Gastroesophageal sphincter (tissue), 4 donors: Measurements from ENCODE around the gene RIC1. TPM values are rescaled to one million over a fixed set of nuclear protein-coding genes. Genes with fewer than 3 reads are reported as not detected.
A peak's percentile ranks its signal among the peaks of the same experiment; 100 is the strongest.
"Not testable (repeated sequence)": the region's sequence is repeated elsewhere in the genome, so short reads cannot be mapped to it uniquely, and the experiment has no call there.

Experiments used
- ATAC-seq: fragments of 150-250 bp; one replicate; pipeline ENCODE4 v1.9.1; 2016; ENCODE audit warnings: mild to moderate bottlenecking, moderate library complexity
- H3K27ac ChIP-seq, 4 donors: fragments of 200-600 bp; sonication (generic) in 3 of 4; 1 replicate in 3 of 4; 2 replicates in 1 of 4; pipeline ENCODE4 v1.5.1; 2016 to 2019
- H3K27me3 ChIP-seq: fragments of 200-600 bp; sonication (generic); one replicate; pipeline ENCODE4 v1.5.1; 2019
- H3K36me3 ChIP-seq, 2 donors: fragments of 200-600 bp; sonication (generic); one replicate each; pipeline ENCODE4 v1.5.1; 2019; ENCODE audit warnings: control low read depth in 1 of 2
- H3K4me1 ChIP-seq, 3 donors: fragments of 200-600 bp; sonication (generic); 1 replicate in 2 of 3; 2 replicates in 1 of 3; pipeline ENCODE4 v1.5.1; 2016 to 2019; ENCODE audit warnings: control low read depth in 2 of 3
- H3K4me3 ChIP-seq, 2 donors: fragments of 200-600 bp; sonication (generic); one replicate each; pipeline ENCODE4 v1.5.1; 2019; ENCODE audit warnings: mild to moderate bottlenecking in 1 of 2, moderate library complexity in 1 of 2
- H3K9me3 ChIP-seq, 3 donors: fragments of 200-600 bp; sonication (generic); one replicate each; pipeline ENCODE4 v1.5.1; 2017 to 2019; ENCODE audit warnings: control low read depth in 2 of 3
- CTCF ChIP-seq, 4 experiments: fragments of 200-600 bp in 2 of 4; fragments of 450-650 bp in 2 of 4; sonication (generic) in 1 of 4; IDR thresholded peaks; one replicate each; pipeline ENCODE4 v1.5.1; 2017 to 2019; ENCODE audit warnings: antibody characterized with exemption in 4 of 4, mild to moderate bottlenecking in 2 of 4, moderate library complexity in 2 of 4
- EP300 ChIP-seq: sonication (generic); formaldehyde crosslinking; IDR thresholded peaks from one replicate; pipeline ENCODE4 v1.6.1; 2017; ENCODE audit warnings: antibody characterized with exemption, mild to moderate bottlenecking
- POLR2A ChIP-seq, 2 donors: fragments of 450-650 bp; IDR thresholded peaks; one replicate each; pipeline ENCODE4 v1.6.1; 2017; ENCODE audit warnings: antibody characterized with exemption in 2 of 2, mild to moderate bottlenecking in 2 of 2, moderate library complexity in 1 of 2
- POLR2AphosphoS5 ChIP-seq: sonication (generic); formaldehyde crosslinking; IDR thresholded peaks from one replicate; pipeline ENCODE4 v1.6.1; 2017; ENCODE audit warnings: antibody characterized with exemption
- WGBS, 2 donors: methylation state at CpG; one replicate each; pipeline ENCODE4 v1.1.5; 2018; ENCODE audit warnings: low coverage in 1 of 2; 5-methylcytosine and 5-hydroxymethylcytosine counted together
- total RNA-seq, 4 donors: library from RNA; depleted of rRNA; stranded (reverse); fragments of >200 nt; gene quantifications; one replicate each; pipeline ENCODE4 v1.1.0, GENCODE V29; 2016

RIC1 gene
- total RNA-seq, 4 donors from 2014 or later: 39.2 to 60.5 (median 47.2) TPM

DNA sequence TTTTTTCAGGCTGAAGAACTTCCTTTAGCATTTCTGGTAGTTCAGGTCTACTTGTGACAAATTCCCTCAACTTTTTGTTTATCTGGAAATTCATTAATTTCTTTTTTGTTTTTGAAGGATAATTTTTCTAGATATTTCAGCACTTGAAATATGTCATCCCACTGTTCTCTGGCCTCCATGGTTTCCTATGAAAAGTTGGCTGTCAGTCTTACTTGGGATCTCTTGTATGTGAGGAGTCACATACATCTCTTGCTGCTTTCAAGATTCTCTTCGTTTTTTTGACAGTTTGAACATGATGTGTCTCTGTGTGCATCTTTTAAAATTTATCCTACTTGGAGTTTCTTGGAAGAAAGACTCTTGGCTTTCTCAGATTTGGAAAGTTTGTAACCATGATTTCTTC lies 79.5 kb downstream of the RIC1 start:
- Histone ChIP-seq H3K27me3 (no peaks in the 10 kb centered on the region), H3K4me3 (no peak overlapping the region), H3K36me3 (peaks cover 0 to 8% of the 10 kb centered on the region in 2 donors), H3K27ac (no peak overlapping the region), H3K4me1 (peaks cover 0 to 13% (median 0%) of the 10 kb centered on the region in 3 donors), H3K9me3 (peaks cover 0 to 14% (median 2%) of the 10 kb centered on the region in 3 donors)
- no peak for TF ChIP-seq EP300
- TF ChIP-seq POLR2A (IDR thresholded peaks at IDR 0.05): no peak
- no peak for TF ChIP-seq POLR2AphosphoS5
- no peak for TF ChIP-seq CTCF (IDR thresholded peaks at IDR 0.05)
- ATAC-seq: no peak
- WGBS, 2 donors: 100% methylated on average over 1 of the region's 1 CpG

DNA sequence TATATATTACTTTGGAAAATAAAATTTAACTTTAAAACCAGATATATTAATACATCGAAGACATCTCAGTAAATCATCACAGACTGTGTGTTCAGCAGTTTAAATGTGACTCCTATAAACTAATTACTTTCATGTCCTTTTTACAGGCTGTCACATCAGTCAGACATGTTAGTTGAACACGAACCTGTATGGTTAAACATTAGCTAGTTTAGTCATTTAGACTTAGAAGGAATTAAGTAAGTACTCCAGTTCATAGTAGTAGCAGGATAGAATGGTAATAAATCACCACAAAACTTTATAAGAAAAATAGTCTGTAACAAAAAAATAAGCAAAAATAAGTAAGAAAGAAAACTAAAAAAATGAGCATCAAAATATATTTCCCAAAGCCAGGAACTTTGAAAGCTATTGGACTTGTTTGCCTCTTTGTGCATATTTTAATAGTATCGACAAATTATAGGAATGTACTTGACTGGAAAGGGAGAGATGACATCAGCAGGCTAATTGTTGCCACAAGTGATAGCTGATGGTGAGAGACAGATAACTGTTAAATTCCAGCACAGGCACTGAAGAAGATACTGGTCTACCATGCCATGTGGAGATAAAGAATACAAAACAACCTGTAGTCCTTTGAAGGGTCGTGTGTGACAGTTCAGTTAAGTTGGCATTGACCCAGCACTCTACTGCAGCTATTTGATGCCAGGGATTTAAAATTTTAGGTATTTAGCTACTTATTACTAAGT lies 83.9 kb downstream of the RIC1 start:
- 56 to 63% methylated on average over 3 to 4 of the region's 4 CpGs for WGBS, 2 donors

GRCh38 chr9:5714501-5715401 lies 85.8 kb downstream of the RIC1 start:
- ATAC-seq: no peak
- peaks cover 0 to 35% of the 10 kb centered on the region in 2 donors for H3K36me3 ChIP-seq

More for the DNA sequence above, 83.9 kb downstream of the RIC1 start:
- no peaks in the 10 kb centered on the region for H3K27me3 ChIP-seq
- TF ChIP-seq POLR2A (IDR thresholded peaks at IDR 0.05): no peak
- TF ChIP-seq POLR2AphosphoS5: no peak
- no peak for TF ChIP-seq CTCF (IDR thresholded peaks at IDR 0.05)
- no peak for TF ChIP-seq EP300
- peaks cover 0 to 17% (median 0%) of the 10 kb centered on the region in 3 donors for H3K4me1 ChIP-seq
- no peak overlapping the region for H3K4me3 ChIP-seq
- peaks cover 0 to 35% of the 10 kb centered on the region in 2 donors for H3K36me3 ChIP-seq
- ATAC-seq: no peak
- no peak overlapping the region for H3K27ac ChIP-seq
- H3K9me3 ChIP-seq: peaks cover 0 to 14% (median 2%) of the 10 kb centered on the region in 3 donors

GRCh38 chr9:5715548-5716127 lies 86.7 kb downstream of the RIC1 start:
- Histone ChIP-seq H3K27me3 (no peaks in the 10 kb centered on the region), H3K4me3 (no peak overlapping the region), H3K36me3 (peaks cover 0 to 35% of the 10 kb centered on the region in 2 donors), H3K27ac (no peak overlapping the region), H3K4me1 (peaks cover 0 to 11% (median 0%) of the 10 kb centered on the region in 3 donors), H3K9me3 (no peaks in the 10 kb centered on the region)
- 84 to 100% methylated on average over 3 of the region's 5 CpGs for WGBS, 2 donors
- no peak for TF ChIP-seq EP300
- ATAC-seq: no peak

More at GRCh38 chr9:5714501-5715401, 85.8 kb downstream of the RIC1 start:
- H3K27ac ChIP-seq: no peak overlapping the region
- WGBS, 2 donors: 54 to 77% methylated on average over 3 to 4 of the region's 4 CpGs
- no peaks in the 10 kb centered on the region for H3K9me3 ChIP-seq
- H3K4me1 ChIP-seq: peaks cover 0 to 17% (median 0%) of the 10 kb centered on the region in 3 donors
- no peak overlapping the region for H3K4me3 ChIP-seq
- TF ChIP-seq POLR2AphosphoS5: no peak
- TF ChIP-seq CTCF (IDR thresholded peaks at IDR 0.05): peak in 3 of 4 experiments; percentile 9 to 29 (median 26)
- no peaks in the 10 kb centered on the region for H3K27me3 ChIP-seq

DNA sequence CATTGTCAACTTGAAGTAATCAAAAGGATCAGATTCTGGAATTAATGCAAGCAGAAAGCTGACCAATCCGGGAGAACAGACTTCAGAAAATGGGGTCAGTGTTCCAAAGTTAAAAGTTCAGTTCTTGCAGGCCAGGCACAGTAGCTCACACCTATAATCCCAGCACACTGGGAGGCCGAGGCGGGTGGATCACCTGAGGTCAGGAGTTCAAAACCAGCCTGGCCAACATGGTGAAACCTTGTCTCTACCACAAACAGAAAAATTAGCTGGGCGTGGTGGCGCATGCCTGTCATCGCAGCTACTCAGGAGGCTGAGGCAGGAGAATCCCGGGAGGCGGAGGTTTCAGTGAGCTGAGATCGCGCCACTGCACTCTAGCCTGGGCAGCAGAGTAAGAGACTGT lies 88.5 kb downstream of the RIC1 start:
- not testable (repeated sequence) for H3K9me3 ChIP-seq, H3K27me3 ChIP-seq, H3K27ac ChIP-seq, ATAC-seq, H3K4me3 ChIP-seq
- H3K4me1 ChIP-seq: peaks cover 0 to 20% (median 0%) of the 10 kb centered on the region in 3 donors
- H3K36me3 ChIP-seq: peaks cover 0 to 44% of the 10 kb centered on the region in 2 donors
- WGBS, 2 donors: 90 to 100% methylated on average over 2 to 3 of the region's 10 CpGs
